ENCODE results near the gene RERE. TPM values are rescaled to one million over a fixed set of nuclear protein-coding genes. Genes with fewer than 3 reads are reported as not detected.

The RERE gene
- polyA plus RNA-seq (ENCODE audit: insufficient read length in 10 of 10), result 10 to 100 TPM; 61.7 to 94.3 (median 77.6) TPM
- long read RNA-seq, donor 1, partial matches to known transcripts, result 5 of 7 reads
- long read RNA-seq, donor 1, other reads (novel, unspliced or antisense), result 0 of 7 reads
- long read RNA-seq, donor 2, partial matches to known transcripts, result 7 of 7 reads
- long read RNA-seq, donor 2, other reads (novel, unspliced or antisense), result 0 of 7 reads
- long read RNA-seq, donor 3, result 0 reads
- long read RNA-seq, donor 4, partial matches to known transcripts, result 0 of 1 reads
- long read RNA-seq, donor 4, other reads (novel, unspliced or antisense), result 0 of 1 reads
- long read RNA-seq, donor 5, partial matches to known transcripts, result 27 of 27 reads
- long read RNA-seq, donor 5, other reads (novel, unspliced or antisense), result 0 of 27 reads
- long read RNA-seq, donor 6, result 0 reads
- long read RNA-seq, donor 7, partial matches to known transcripts, result 7 of 8 reads
- long read RNA-seq, donor 7, other reads (novel, unspliced or antisense), result 0 of 8 reads
- long read RNA-seq, donor 8, result 0 reads
- long read RNA-seq, donor 9, result 0 reads

DNA sequence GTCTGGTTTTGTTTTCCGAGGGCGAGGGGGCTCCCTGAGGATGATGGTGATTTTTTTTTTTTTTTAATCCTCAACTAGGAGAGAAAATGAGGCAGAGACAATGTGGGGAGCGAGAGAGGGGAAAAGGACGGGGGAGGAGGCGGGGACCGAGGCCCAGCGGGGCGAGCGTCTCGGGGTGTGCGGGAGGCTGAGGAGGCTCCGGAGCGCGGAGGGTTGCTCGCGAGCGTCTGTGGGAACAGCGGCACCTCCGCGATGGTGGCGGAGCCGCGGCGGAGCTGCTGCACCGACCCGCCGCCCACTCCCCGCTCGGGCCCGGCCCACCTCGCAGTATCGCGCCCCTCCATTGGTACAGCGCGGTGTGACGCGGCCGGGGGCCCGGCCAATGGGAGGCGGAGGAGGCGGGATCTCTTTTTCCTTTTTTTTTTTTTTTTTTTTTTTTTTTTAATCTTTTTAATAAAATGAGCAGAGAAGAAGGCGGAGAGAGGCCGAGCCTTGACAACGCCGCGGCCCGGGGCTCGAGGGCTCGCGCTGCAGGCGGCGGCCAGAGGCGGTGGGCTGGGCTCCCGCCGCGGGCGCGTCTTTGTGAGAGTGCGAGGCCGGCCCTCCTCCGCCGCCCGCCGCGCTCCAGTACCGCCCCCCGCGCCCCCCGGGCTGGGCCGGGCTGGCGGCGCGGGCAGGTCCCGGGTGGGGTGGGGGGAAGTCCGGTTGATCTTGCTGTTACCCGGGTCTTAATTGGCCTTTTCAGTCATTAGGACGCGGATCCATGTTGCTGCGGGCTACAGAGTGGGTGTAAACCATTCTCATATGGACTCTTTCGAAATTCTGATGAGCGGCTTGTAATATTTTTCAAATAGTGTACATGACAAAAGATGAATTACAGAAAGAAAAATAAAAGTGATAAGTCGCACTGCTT, at the start of gene RERE:
Gene RERE (minus strand): TSS at position 229 of the 913 bp plus-strand sequence.
- DNase-seq, result peak; percentile 95 to 97 (median 97)

DNA sequence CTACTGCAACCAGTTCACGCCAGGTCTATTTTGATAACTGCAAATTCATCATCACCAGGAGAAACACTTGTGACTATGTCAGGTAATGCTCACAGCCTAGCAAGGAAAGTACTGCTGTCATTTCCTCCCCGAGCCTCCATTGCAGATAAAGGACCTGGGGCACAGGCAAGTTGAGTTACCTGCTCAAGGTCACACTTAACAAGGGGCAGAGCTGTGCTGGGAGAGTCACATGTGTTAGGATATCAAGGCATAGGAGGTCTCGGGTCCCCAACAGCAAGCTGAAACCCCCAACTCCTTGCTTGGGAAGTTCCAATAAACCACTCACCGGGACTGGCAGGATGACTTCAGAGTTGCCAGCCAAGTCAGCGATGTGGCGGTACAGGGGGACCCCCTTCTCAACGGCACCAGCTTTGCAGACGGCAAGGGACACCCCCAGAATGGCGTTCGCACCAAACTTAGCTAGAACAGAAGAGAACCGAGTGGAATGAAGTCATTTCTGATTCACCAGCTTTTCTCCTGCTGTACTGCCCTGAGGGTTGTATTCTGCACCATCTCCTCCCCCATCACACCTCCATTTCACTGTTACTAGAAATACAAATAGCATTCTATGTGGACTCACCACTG, 49.5 kb upstream of the RERE start:
- no peak for DNase-seq

DNA sequence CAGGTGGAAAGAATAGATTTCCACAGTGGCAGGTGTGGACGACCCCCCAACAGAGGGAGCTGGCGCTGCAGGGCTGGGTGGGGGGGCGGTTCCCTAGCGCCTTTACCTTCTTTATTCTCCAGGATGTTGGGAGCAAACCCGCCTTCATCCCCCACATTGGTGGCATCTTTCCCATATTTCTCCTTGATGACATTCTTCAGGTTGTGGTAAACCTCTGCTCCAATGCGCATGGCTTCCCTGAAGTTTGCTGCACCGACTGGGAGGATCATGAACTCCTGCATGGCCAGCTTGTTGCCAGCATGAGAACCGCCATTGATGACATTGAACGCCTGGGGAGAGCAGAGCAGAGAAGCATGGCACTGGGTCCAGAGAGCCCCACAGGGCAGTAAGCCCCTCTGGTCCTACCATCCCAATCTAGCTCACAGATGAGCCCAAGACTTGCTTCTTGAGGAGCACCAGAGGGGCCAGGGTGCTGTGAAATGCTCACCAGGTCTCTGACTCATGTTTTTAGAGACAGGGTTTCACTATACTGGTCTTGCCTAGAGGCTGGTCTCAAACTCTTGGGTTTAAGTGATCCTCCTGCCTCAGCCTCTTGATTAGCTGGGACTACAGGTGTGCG, 48.8 kb upstream of the RERE start:
- DNase-seq, result no peak

DNA sequence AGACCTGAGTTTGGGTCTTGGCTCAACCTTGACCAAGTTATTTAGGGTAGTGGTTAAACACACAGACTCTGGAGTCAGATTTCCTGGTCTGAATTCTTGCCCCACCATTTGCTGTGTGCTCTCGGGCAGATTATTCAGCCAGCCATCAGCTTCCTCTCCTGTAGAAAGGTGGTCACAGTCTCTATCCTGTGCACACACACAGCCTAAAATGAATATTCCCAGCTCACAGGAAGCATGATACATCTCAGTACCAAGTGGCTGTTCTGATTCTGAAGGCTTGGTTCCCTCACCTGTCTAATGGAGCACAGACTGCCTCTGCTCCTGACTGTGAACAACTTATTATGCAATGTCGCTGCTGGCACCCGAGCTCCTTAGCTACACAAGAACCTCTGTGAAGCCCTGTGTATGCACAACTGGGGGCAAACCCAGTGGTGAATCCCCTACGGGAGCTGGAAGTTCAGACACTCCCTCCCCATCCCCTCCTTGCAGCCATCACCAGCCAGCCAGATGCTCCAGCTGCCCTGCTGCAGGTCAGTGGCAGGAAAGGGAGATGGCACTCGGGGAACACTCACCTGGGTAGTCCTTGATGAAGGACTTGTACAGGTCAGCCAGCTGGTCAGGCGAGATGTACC, 47.4 kb upstream of the RERE start:
- no peak for DNase-seq

DNA sequence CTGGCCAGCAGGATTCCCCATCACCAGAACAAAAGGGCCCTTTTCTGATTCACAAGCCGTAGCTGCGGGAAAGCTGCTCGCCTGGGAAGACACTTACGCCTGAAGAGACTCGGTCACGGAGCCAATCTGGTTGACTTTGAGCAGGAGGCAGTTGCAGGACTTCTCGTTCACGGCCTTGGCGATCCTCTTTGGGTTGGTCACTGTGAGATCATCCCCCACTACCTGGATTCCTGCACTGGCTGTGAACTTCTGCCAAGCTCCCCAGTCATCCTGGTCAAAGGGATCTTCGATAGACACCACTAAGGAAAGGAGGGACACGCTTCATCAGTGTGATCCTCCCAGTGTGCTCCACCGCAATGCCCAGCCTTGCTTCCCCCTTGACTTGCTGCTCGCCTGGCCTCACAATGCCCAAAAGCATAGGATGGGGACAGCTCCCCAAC, 46.4 kb upstream of the RERE start:
- no peak for DNase-seq

DNA sequence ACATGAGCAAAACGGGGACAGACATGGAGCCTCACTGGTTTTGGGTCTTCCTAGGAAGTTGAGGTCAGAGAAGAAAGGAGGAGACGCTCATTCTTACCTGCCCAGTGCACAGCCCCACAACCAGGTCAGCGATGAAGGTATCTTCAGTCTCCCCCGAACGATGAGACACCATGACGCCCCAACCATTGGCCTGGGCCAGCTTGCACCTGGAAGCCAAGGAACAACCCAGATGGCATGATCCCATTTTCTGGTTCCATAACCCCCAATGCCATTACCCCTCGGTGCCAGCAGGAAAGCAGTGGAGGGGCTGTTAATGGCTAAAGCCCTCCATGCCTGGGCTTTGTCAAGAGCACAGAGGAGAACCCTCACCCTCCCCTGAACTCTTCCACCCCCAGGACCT, 45.7 kb upstream of the RERE start:
- no peak for DNase-seq

DNA sequence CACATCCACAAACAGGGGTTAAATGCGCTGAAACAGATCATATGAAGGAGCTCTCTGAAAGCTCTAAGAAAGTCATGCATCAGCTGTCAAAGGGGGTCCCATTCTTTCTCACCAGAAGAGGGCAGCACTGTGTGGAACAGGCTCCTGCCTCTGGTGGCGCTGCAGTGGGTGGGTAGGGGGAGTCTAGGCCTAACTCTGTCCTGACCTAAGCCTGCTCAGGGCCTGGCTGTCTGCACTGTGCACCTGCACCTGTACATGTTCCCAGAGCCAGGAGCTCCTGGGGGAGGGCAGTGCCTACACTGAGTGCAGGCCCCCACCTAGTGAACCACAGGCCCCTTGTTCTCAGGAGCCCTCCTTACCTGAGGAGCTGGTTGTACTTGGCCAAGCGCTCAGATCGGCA, 45.1 kb upstream of the RERE start:
- DNase-seq, result no peak

DNA sequence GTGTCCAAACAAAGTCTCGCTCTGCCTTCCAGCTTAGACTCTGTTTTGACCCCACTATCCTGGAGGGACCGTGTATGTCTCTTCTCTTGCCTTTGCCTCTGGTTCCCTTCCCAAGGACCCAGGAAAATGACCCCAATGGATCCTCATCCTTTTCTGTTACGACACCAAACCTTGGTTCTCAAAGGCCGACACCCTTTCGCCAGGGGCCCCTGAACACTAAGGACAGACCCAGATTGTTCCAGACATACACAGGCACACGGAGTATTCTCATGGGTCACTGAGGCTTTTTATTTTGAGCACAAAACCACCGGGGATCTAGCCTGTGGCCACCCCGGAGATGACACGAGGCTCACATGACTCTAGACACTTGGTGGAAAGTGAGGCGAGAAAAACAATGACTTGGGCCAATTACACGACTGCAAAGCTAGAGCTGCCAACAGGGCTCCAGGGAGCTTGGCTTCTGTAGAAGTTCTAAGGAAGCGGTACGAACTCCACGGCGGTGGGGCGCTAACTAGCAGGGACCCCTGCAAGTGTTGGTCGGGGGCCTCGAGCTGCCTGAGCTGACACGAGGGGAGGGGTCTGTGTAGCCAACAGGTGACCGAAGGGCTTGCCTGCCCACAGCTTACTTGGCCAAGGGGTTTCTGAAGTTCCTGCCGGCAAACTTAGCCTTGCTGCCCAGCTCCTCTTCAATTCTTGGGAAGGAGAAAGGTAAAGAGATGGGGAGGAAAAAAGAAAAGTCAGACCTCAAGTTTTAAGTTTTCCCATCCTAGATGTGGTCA, 43.5 kb upstream of the RERE start:
- no peak for DNase-seq

DNA sequence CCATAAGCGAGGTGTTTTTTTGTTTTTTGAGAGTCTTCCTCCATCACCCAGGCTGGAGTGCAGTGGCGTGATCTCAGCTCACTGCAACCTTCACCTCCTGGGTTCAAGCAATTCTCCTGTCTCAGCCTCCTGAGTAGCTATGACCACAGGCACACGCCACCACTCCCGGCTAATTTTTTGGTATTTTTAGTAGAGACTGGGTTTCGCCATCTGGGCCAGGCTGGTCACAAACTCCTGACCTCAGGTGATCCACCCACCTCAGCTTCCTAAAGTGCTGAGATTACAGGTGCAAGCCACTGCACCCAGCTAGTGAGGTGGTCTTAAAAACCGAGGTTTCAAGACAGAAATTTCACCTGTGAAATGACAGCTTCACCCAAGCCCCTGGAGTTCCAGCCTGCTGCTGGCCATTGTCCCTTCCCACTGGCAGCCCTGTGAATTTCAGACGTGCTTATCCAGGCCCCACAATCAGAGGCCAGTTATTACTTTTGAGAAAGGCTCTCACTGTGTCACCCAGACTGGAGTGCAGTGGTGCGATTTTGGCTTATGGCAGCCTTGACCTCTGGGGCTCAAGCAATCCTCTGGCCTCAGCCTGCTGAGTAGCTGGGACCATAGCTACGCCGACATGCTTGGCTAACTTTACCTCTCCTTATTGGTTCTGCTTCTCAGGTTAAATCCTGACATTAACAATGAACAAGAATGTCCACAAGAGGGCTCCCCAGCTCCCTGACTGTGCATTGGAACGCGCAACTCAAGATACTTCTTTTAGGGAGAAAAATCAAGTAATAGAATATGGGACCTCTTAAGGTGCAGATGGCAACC, 41.7 kb upstream of the RERE start:
- peak in 1 of 3 donors; percentile 76 for DNase-seq

DNA sequence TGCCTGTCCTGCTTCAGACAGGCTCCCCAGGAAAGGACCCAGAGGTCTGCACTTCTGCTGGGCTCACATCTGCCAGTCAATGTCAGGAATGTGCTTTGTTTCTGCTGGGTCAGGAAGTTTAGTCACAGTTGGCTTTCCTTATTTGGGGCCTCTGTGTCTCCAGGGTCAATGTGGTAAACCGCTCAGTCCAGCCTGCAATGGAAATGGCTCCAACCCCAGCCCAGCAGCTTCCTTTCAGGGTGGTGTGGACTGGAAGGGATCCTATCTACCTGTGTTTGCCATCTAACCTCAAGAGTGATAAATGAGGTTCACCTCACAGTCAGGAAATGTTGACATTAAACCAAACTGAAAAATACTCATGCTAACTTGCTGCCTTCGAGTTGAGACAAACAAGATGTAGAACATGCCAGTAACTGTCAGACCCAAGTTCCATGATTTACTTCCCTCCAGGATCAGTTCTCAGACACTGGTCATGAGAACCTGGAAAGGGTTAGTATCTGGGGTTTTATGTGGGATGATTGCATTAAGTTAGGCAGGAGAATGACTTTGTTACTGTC, 40.8 kb upstream of the RERE start:
- no peak for DNase-seq

DNA sequence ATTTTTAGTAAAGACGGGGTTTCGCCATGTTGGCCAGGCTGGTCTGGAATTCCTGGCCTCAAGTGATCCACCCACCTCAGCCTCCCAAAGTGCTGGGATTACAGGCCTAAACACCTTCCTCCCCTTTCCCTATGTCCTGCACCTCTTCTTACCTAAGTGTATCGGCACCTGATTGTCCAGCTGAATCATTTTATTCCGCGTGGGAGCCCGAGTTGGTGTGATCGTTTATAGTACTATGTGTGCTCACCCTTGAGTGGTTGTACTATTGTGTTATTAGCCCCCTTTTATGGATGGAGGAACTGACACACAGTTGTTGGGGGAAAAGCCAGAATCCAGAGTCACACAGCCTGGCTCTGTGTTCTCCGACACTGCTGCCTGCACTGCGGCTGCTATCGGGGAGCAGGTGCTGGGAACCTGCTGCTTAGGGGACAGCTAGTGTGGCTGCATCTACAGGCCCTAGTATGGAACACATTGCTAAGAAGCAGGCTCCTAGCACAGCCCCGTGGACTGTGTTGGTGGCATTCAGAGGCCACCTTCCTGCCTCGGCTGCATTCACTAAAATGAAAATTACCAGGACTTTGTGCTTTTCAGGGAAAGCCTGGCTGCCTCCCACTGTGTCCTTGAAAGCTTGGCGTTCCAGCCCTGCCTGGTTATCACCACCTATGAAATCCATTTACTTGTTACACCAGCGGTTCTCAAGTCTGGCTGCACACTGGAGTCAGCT, 39.4 kb upstream of the RERE start:
- DNase-seq, result no peak

DNA sequence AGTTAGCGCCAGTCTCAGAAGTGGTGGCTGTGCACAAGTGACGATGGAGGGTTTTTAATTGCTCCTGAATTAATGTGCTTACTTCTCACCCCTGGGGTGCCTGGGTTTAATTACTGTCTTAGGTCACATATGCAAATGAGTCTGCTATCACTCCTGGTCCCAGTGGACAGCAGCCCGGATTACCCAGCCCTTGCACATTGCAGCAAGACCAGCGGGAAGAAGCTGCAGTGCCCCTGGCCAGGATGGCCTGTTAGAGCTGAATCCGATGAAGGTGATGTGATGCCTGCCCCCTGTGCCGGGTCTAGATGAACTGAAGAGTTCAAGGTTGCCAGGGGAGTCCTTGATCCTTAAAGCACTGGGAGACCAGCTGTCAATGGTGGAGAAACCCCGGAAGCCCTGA, 36.8 kb upstream of the RERE start:
- DNase-seq, result no peak

DNA sequence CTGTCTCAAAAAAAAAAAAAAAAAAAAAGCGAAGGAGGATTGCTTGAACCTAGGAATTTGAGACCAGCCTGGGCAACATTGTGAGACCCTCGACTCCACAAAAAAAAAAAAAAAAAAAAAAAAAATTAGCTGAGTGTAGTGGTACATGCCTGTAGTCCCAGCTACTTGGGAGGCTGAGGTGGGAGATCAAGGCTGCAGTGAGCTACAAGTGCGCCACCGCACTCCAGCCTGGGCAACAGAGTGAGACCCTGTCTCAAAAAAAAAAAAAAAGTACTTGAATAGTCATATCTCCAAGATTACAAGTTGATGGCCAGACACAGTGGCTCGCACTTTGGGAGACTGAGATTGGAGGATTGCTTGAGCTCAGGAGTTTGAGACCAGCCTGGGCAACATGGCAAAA, 33.6 kb upstream of the RERE start:
- DNase-seq, result no peak

DNA sequence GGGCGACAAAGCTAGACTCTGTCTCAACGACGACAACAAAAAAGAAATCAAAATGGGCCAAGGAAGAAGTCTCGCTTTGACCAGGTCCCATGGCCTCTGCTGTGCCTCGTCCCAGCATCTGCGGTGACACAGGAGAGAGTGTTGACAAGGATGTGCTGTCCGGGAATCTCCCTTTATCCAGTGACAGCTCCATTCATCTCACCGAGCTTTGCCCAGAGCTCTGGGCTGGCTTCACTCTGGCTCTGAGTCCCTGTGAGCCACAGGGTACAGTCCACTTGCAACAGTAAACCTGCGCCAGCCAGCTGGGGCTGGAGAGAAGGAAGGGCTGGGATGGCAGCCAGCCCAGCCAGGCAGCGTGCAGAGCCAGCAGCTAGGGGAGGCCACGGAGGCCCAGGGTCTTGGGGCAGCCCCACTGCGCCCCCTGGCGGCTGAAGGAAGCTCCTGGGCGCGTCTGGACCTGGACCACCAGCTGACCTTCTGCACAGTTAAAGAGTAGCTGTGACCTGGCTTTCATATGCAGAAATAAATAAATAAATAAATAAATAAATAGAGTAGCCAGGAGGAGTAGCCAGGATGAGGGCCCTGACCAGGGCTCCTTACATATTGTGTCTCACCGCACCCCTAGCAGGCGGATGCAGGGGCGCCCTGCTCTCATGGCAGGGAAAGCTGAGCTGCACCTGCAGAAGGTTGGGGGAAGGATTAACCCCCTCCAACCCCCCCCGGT, 31.4 kb upstream of the RERE start:
- DNase-seq, result peak; percentile 90 to 96 (median 93)

DNA sequence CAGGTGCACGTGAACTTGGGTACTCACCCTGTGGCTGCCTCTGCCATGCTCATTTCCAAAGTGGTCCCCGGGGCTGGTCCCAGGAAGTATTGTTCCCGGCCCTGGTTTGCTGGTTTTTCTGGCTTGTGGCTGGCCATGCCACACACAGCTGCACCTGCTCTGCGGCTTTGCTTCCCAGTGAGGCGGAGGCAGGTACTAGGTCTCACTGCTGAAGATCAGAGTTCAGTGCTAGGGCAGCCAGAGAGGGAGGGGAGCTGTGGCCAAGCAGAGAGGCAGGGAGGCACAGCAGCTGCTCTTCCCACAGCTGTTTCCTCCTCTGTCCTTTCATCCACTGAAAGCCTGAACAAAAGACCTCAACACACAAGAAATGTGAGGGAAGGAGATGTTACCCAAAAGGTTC, 30.6 kb upstream of the RERE start:
- DNase-seq, result peak in 2 of 3 donors; percentile 40 to 77

DNA sequence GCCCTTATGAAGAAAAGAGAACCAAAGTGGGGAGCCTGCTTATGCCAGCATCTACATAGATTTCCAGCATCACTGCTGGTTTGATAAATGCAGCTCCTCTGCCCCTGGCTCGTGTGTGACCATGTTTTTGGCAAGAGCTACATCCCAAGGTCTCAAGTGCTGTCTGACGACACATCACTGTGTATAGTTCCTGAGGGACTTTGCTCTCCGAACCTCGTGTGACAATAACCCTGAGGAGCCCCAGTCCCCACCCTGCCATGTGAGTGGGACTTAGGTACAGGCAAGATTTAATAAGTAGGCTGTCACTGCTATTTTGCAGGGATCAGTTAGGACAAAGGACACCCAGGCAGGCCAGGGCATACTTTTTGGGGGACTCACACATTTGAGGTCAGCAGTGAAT, 28.8 kb upstream of the RERE start:
- no peak for DNase-seq

Measured in muscle of back (tissue), 13 donors.